ENCODE data around the gene OSCAR. TPM values are rescaled to one million over a fixed set of nuclear protein-coding genes. Genes with fewer than 3 reads are reported as not detected.
"Not testable (repeated sequence)": the region's sequence is repeated elsewhere in the genome, so short reads cannot be mapped to it uniquely, and the experiment has no call there.

The OSCAR gene
- polyA plus RNA-seq, 1 experiment, result 0.29 TPM

DNA sequence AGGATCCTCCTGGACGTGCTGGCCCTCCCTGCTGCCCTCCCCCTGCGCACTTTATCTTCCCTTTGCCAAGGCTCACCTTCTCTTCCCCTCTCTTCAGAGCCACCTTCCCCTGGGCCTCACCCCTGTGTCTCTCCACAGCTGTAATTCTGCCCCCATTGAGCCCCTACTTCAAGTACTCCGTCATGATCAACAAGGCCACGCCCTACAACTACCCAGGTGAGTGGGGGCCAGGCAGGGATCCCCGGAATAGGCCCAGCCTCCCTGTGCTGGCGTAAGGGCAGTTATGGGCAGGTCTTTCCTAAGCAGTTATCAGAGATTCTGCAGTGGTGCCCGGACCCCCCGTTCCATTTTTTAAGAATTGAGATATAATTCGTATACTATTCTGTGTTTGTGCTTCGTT, 5.2 kb upstream of the OSCAR start:
- Histone ChIP-seq H3K9me3 (ENCODE audit: control insufficient read depth, insufficient read depth, low read length) (peaks cover 3% of the 10 kb centered on the region; the same call in 1 of the 2 replicates), H3K4me3 (ENCODE audit: low read depth, low read length) (no peak overlapping the region), H3K27me3 (ENCODE audit: control insufficient read depth, insufficient read depth, low read length) (no peaks in the 10 kb centered on the region), H3K27ac (ENCODE audit: low read depth, low read length) (no peak overlapping the region)
- POLR2A ChIA-PET, result interaction anchor here (1.2 kb wide), 1 partner anchor 10 kb away, joined by 3 read pairs; the partner anchor contains the start of genes PRPF31 and TFPT
- no peak for DNase-seq (ENCODE audit: low read depth, low spot score)
- CTCF ChIA-PET, result no interaction called here
- TF ChIP-seq, protein P1, sequence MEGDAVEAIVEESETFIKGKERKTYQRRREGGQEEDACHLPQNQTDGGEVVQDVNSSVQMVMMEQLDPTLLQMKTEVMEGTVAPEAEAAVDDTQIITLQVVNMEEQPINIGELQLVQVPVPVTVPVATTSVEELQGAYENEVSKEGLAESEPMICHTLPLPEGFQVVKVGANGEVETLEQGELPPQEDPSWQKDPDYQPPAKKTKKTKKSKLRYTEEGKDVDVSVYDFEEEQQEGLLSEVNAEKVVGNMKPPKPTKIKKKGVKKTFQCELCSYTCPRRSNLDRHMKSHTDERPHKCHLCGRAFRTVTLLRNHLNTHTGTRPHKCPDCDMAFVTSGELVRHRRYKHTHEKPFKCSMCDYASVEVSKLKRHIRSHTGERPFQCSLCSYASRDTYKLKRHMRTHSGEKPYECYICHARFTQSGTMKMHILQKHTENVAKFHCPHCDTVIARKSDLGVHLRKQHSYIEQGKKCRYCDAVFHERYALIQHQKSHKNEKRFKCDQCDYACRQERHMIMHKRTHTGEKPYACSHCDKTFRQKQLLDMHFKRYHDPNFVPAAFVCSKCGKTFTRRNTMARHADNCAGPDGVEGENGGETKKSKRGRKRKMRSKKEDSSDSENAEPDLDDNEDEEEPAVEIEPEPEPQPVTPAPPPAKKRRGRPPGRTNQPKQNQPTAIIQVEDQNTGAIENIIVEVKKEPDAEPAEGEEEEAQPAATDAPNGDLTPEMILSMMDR (IDR thresholded peaks at IDR 0.05; ENCODE audit: low read depth, low read length), result no peak

DNA sequence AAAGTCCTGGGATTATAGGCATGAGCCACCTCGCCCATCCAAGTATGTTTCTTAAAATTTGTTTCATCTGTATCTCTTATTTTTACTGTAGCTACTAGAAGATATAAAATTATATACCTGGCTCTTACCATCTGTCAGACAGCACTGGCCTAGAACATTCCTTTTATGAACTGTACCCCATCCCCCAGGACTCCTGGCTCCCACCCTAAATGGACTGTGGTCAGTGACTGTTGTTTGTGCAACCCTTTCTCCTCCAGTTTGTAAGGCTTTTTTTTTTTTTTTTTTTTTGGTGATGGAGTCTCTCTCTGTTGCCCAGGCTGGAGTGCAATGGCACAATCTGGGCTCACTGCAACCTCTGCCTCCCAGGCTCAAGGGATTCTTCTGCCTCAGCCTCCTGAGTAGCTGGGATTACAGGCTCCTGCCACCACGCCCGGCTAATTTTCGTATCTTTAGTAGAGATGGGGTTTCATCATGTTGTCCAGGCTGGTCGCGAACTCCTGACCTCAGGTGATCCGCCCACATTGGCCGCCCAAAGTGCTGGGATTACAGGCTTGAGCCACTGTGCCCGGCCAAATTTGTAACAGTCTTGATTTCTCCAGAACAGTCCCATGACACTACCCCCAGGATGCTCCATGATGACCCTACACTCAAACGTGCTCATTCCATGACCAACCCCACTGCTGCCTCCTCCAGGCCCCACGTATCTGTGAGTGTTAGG, 4.6 kb upstream of the OSCAR start:
- TF ChIP-seq, protein P1 (IDR thresholded peaks at IDR 0.05; ENCODE audit: low read depth, low read length), result no peak
- Histone ChIP-seq H3K27ac (ENCODE audit: low read depth, low read length) (no peak overlapping the region), H3K9me3 (ENCODE audit: control insufficient read depth, insufficient read depth, low read length) (peaks cover 3% of the 10 kb centered on the region; the same call in 1 of the 2 replicates), H3K4me3 (ENCODE audit: low read depth, low read length) (no peak overlapping the region), H3K27me3 (ENCODE audit: control insufficient read depth, insufficient read depth, low read length) (no peaks in the 10 kb centered on the region)
- ChIA-PET POLR2A (no interaction called here), CTCF (interaction anchor here (0.7 kb wide), 1 partner anchor 88 kb away, joined by 4 read pairs; no protein-coding TSS in a partner anchor)
- no peak for DNase-seq (ENCODE audit: low read depth, low spot score)

DNA sequence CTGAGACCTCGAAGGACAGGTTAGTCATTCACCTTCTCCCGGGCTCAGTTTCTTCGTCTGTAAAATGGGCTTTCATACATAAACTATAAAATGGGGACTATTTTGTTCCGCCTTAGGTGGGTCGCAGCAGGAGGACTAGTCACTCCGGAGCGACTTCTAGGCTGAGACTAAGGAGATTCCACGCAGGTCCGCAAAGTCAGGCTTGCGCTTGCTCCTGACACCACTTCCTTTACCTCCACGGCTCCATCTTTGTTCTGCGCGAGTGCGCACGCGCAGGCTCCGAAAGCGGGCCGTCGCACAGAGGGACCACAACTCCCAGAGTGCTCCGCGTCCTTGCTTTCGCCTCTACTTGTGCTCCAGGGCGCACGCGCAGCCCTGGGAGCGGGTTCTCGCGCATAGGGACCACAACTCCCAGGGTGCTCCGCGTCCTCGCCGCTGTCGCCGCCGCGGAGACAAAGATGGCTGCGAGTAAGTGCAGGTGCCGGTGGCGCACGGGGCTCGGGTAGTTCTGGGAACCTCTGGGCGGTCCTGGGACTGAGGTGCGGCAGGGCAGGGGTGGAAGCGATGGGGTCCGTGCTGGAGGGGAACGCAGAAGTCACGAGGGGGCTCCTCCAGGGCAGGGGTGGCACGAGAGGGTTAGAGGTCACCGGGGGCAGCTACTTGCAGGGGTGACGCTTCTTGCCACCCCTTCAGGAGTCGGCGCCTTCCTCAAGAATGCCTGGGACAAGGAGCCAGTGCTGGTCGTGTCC, 2.0 kb upstream of the OSCAR start, which contains the start of gene NDUFA3:
Gene NDUFA3, plus strand, starts transcription at position 435 of the 749 bp plus-strand sequence. Its CDS starts 24 bp downstream, at position 459.
- Histone ChIP-seq H3K9me3 (ENCODE audit: control insufficient read depth, insufficient read depth, low read length) (peaks cover 3% of the 10 kb centered on the region; the same call in 1 of the 2 replicates), H3K27me3 (ENCODE audit: control insufficient read depth, insufficient read depth, low read length) (no peaks in the 10 kb centered on the region), H3K4me3 (ENCODE audit: low read depth, low read length) (peak within 1 kb of the TSS; percentile 99), H3K27ac (ENCODE audit: low read depth, low read length) (no peak within 1 kb of the TSS)
- TF ChIP-seq, protein P1 (IDR thresholded peaks at IDR 0.05; ENCODE audit: low read depth, low read length), result no peak
- ChIA-PET CTCF (interaction anchor here (0.6 to 1.9 kb wide), 4 partner anchors 71 to 722 kb away, joined by 3 to 6 read pairs (median 4); no protein-coding TSS in a partner anchor), POLR2A (interaction anchor here (0.5 to 1.4 kb wide), 3 partner anchors 9 to 13 kb away, joined by 4 to 6 read pairs (median 6); partner anchors contain the start of genes PRPF31 and TFPT)
- DNase-seq (ENCODE audit: low read depth, low spot score), result peak; percentile 97

DNA sequence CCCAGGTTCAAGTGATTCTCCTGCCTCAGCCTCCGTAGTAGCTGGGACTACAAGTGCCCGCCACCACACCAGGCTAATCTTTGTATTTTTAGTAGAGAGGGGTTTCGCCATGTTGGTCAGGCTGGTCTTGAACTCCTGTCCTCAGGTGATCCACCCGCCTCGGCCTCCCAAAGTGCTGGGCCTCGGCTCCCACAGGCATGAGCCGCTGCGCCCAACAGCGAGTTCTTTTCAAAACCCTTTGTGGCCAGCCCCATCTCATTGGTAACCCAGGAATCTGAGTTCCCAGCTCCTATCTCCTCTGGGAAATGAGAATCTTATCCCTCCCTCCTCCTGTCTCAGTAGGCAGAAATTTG, 724 bp downstream of the OSCAR start:
- CTCF ChIA-PET, result not testable (repeated sequence)

DNA sequence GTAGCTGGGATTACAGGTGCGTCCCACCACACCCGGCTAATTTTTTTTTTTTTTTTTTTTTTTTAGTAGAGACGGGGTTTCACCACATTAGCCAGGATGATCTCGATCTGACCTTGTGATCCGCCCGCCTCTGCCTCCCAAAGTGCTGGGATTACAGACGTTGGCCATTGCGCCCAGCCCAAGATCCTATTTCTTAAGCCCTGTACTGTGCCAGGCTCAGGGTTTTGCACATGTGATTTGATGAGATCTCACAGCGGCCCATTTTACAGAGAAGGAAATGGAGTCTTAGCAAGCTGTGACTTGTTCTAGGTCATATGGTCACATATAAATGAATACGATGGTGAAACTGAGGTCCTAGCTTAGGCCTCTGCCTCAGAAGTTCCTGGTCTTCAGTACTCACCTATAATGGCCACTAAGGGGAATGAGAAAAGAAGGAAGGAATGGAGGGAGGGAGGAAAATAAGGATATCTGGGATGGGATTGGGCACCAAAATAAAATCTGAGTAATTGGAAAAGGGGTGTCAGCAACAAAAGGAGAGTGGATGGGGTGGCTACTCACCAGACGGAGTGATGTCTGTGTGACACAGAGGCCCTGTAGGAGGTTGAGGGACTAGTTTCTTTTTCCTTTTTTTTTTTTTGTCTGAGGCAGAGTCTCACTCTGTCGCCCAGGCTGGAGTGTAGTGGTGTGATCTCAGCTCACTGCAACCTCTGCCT, 1.3 kb downstream of the OSCAR start:
- TF ChIP-seq, protein P1 (IDR thresholded peaks at IDR 0.05; ENCODE audit: low read depth, low read length), result no peak
- CTCF ChIA-PET, result no interaction called here
- no peak overlapping the region for H3K27ac ChIP-seq (ENCODE audit: low read depth, low read length)
- POLR2A ChIA-PET, result no interaction called here
- DNase-seq (ENCODE audit: low read depth, low spot score), result no peak
- no peak overlapping the region for H3K4me3 ChIP-seq (ENCODE audit: low read depth, low read length)
- H3K27me3 ChIP-seq (ENCODE audit: control insufficient read depth, insufficient read depth, low read length), result no peaks in the 10 kb centered on the region
- peaks cover 13% of the 10 kb centered on the region for H3K9me3 ChIP-seq (ENCODE audit: control insufficient read depth, insufficient read depth, low read length)

More for the DNA sequence above, 724 bp downstream of the OSCAR start:
- H3K4me3 ChIP-seq (ENCODE audit: low read depth, low read length); H3K27ac ChIP-seq (ENCODE audit: low read depth, low read length); POLR2A ChIA-PET; DNase-seq (ENCODE audit: low read depth, low spot score); H3K9me3 ChIP-seq (ENCODE audit: control insufficient read depth, insufficient read depth, low read length); H3K27me3 ChIP-seq (ENCODE audit: control insufficient read depth, insufficient read depth, low read length): not testable (repeated sequence)

Measured in AG04450 (cell line).